Activated T-helper 2 cell treated with anti-CD3 and anti-CD28 coated beads, Interferon-gamma antibody, Interleukin-2, Interleukin-4, amounts not matched to agents 10 μg/mL and 5 μg/mL and 100 μg/mL, durations not matched to agents 14 hours and 24 hours and 36 hours (primary cell): ENCODE measurements around the gene ZNF277. TPM values are rescaled to one million over a fixed set of nuclear protein-coding genes. Genes with fewer than 3 reads are reported as not detected.
"Not testable (repeated sequence)": the region's sequence is repeated elsewhere in the genome, so short reads cannot be mapped to it uniquely, and the experiment has no call there.

ENCODE experiments used
- DNase-seq: peaks from one replicate; pipeline ENCODE4 v3.0.0; 2021; ENCODE audit warnings: low spot score
- H3K27ac Mint-ChIP-seq: one replicate; pipeline ENCODE4 v1.8.0; 2021; ENCODE audit warnings: mixed read lengths
- H3K27me3 Mint-ChIP-seq: one replicate; pipeline ENCODE4 v1.8.0; 2021; ENCODE audit warnings: low read depth, mixed read lengths
- H3K36me3 Mint-ChIP-seq: one replicate; pipeline ENCODE4 v1.8.0; 2021; ENCODE audit warnings: low read depth, mixed read lengths
- H3K4me1 Mint-ChIP-seq: one replicate; pipeline ENCODE4 v1.8.0; 2021; ENCODE audit warnings: low read depth, mixed read lengths
- H3K4me3 Mint-ChIP-seq: one replicate; pipeline ENCODE4 v1.8.0; 2021; ENCODE audit warnings: low read depth, mild to moderate bottlenecking, moderate library complexity, mixed read lengths
- H3K9me3 Mint-ChIP-seq: one replicate; pipeline ENCODE4 v1.8.0; 2021; ENCODE audit warnings: mixed read lengths
- intact Hi-C: fragments of 100-400 bp; cut with micrococcal nuclease; formaldehyde crosslinking; loops from one replicate; pipeline ENCODE4 v1.15.1; 2023
- total RNA-seq: library from RNA; stranded (reverse); gene quantifications from 2 replicates; pipeline ENCODE4 v1.2.3, GENCODE V29; 2022

Gene ZNF277
- total RNA-seq, 1 donor from 2014 or later, result 11.6 TPM

DNA sequence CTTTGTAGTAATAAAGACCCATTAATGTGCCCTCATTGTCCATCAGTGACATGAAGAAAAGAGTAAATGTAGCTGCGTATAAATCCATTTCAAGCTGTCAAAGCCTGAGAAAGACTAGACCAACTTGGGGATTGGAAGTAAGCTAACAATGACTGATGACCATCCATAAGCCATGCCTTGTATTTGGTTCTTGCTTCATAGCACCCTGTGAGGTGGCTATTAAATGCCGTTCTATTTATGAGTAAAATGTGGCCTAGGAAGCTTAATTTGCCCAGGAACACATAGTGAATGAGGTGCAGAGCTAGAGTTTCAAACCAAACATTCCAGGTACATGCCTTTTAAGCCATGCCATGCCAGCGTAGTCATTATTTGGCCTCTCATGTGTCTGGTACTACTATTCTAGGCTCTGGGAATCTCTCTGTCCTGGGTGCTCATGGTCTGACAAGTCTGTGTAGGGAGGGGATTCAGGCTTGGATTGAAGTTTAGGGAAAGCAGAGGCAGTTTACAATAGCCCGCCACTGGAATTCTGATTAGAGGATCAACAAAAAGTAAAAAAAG lies 92.1 kb downstream of the ZNF277 start:
- H3K36me3 Mint-ChIP-seq, result peaks cover 2% of the 10 kb centered on the region
- no peaks in the 10 kb centered on the region for H3K27me3 Mint-ChIP-seq
- intact Hi-C loops, result no loop called here
- no peak overlapping the region for H3K27ac Mint-ChIP-seq
- no peak overlapping the region for H3K4me3 Mint-ChIP-seq
- no peaks in the 10 kb centered on the region for H3K9me3 Mint-ChIP-seq
- no peak for DNase-seq
- H3K4me1 Mint-ChIP-seq, result peaks cover 4% of the 10 kb centered on the region

- Mint-ChIP-seq H3K4me1 (peaks cover 4% of the 10 kb centered on the region), H3K9me3 (no peaks in the 10 kb centered on the region), H3K27me3 (no peaks in the 10 kb centered on the region), H3K36me3 (peaks cover under 1% of the 10 kb centered on the region), H3K4me3 (no peak overlapping the region), H3K27ac (no peak overlapping the region)
- intact Hi-C loops, result no loop called here
- no peak for DNase-seq
These were observed 93.6 kb downstream of the ZNF277 start for GRCh38 chr7:112300072-112300471.

- H3K27me3 Mint-ChIP-seq, result no peaks in the 10 kb centered on the region
- no peak overlapping the region for H3K27ac Mint-ChIP-seq
- peaks cover 4% of the 10 kb centered on the region for H3K4me1 Mint-ChIP-seq
- H3K9me3 Mint-ChIP-seq, result no peaks in the 10 kb centered on the region
- H3K36me3 Mint-ChIP-seq, result no peaks in the 10 kb centered on the region
- no peak overlapping the region for H3K4me3 Mint-ChIP-seq
- intact Hi-C loops, result no loop called here
- DNase-seq, result no peak
These were observed 94.4 kb downstream of the ZNF277 start for GRCh38 chr7:112300831-112301407.

- Mint-ChIP-seq H3K9me3 (no peaks in the 10 kb centered on the region), H3K27me3 (no peaks in the 10 kb centered on the region), H3K4me1 (peaks cover 4% of the 10 kb centered on the region), H3K4me3 (no peak overlapping the region), H3K27ac (no peak overlapping the region), H3K36me3 (no peaks in the 10 kb centered on the region)
- DNase-seq, result no peak
- intact Hi-C loops, result no loop called here
These were observed 96.1 kb downstream of the ZNF277 start for GRCh38 chr7:112302566-112302965.

DNA sequence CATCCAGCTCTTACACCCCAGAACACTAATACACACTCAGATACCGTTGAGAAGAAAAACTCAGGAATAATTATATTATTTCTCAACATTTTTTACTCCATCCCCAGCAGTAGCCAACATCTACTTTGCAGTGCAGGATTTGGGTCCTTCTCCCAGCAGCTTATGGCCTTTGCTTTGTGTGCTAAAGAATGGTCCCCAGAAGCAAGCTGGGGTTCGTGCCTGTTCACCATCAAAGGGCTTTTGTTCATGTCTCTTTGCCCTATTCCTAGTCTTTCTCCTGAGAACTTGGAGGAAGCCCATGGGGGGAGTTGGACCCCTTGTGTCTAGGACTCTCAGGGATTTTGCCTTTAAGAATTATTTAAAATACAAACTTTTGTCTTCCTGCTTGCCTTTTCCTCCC lies 100.4 kb downstream of the ZNF277 start:
- intact Hi-C loops, result no loop called here
- H3K4me3 Mint-ChIP-seq, result no peak overlapping the region
- H3K9me3 Mint-ChIP-seq, result peaks cover 8% of the 10 kb centered on the region
- H3K27ac Mint-ChIP-seq, result no peak overlapping the region
- H3K4me1 Mint-ChIP-seq, result peaks cover 4% of the 10 kb centered on the region
- no peak for DNase-seq
- peaks cover 14% of the 10 kb centered on the region for H3K36me3 Mint-ChIP-seq
- no peaks in the 10 kb centered on the region for H3K27me3 Mint-ChIP-seq

- Mint-ChIP-seq H3K4me3 (no peak overlapping the region), H3K4me1 (peaks cover 3% of the 10 kb centered on the region), H3K9me3 (peaks cover 8% of the 10 kb centered on the region), H3K27ac (no peak overlapping the region), H3K36me3 (peaks cover 14% of the 10 kb centered on the region), H3K27me3 (no peaks in the 10 kb centered on the region)
- intact Hi-C loops, result no loop called here
- no peak for DNase-seq
These were observed 101.0 kb downstream of the ZNF277 start for GRCh38 chr7:112307506-112307905.

GRCh38 chr7:112308974-112309373 lies 102.5 kb downstream of the ZNF277 start:
- intact Hi-C loops, result no loop called here

GRCh38 chr7:112316803-112317202 lies 110.3 kb downstream of the ZNF277 start:
- Mint-ChIP-seq H3K9me3 (peaks cover 10% of the 10 kb centered on the region), H3K36me3 (peaks cover 21% of the 10 kb centered on the region)
- H3K4me1 Mint-ChIP-seq, intact Hi-C loops, H3K27me3 Mint-ChIP-seq, DNase-seq, H3K4me3 Mint-ChIP-seq, H3K27ac Mint-ChIP-seq: not testable (repeated sequence)

More at GRCh38 chr7:112308974-112309373, 102.5 kb downstream of the ZNF277 start:
- H3K4me1 Mint-ChIP-seq, result no peaks in the 10 kb centered on the region
- no peak overlapping the region for H3K4me3 Mint-ChIP-seq
- no peaks in the 10 kb centered on the region for H3K27me3 Mint-ChIP-seq
- H3K27ac Mint-ChIP-seq, result no peak overlapping the region
- no peak for DNase-seq
- H3K9me3 Mint-ChIP-seq, result peaks cover 8% of the 10 kb centered on the region
- peaks cover 14% of the 10 kb centered on the region for H3K36me3 Mint-ChIP-seq

DNA sequence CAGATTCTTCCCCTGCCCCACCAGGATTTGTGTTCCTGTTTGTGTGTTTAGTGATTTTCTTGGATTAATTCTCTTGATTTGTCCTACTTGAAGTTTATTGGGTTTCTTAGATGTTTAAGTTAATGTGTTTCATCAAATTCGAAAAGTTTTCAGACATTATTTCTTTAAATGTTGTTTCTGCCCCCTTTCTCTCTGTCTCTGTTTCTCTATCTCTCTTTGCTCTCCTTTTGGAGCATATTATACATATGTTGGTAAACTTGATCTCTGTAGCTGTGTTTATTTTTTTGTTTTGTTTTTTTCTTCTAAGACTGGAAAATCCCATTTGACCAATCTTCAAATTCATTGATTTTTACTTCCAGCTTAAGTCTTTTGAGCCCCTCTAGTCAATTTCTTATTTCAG lies 115.6 kb downstream of the ZNF277 start:
- intact Hi-C loops, result no loop called here
- Mint-ChIP-seq H3K9me3 (peaks cover 11% of the 10 kb centered on the region), H3K36me3 (peaks cover 36% of the 10 kb centered on the region), H3K4me1 (no peaks in the 10 kb centered on the region), H3K27me3 (no peaks in the 10 kb centered on the region), H3K4me3 (no peak overlapping the region), H3K27ac (no peak overlapping the region)
- no peak for DNase-seq

DNA sequence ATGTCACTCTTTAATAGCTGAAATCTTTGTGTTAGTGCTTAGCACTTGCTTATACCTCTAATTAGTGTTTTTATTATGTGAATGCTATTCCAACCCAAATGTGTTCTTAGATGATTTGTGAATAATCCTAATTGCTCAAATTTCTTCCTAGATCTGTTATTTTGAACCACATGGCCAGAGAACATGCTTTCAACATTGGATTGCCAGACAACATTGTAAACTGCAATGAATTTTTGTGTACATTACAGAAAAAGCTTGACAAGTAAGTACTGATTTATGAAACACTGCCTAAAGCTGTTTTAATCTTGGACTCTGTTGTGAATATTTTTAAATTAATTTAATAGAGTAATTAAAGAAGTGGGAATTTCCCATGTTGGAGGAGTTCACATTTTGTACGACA lies 121.1 kb downstream of the ZNF277 start:
- Mint-ChIP-seq H3K27me3 (no peaks in the 10 kb centered on the region), H3K4me1 (no peaks in the 10 kb centered on the region), H3K4me3 (no peak overlapping the region), H3K36me3 (peaks cover 32% of the 10 kb centered on the region), H3K27ac (no peak overlapping the region), H3K9me3 (no peaks in the 10 kb centered on the region)
- intact Hi-C loops, result no loop called here
- no peak for DNase-seq

DNA sequence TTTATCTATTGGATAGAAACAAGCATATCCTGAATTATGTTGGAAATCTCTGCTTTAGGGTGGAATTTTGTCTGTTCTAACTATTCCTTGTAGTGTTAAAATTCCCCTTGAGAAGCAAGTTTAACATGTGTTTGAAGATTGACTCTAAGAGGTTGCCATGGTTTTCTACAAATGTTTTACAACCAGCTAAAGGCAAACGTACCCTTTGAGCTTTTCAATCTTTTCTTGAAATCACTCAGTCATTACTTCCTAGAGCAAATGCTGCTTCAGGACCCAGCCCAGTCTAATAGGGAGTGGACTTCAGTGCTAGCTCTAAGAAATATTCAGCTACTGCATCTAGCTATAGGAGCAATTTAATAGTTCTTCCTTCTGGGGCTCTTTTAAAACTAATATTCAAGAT lies 125.0 kb downstream of the ZNF277 start:
- no peaks in the 10 kb centered on the region for H3K9me3 Mint-ChIP-seq
- H3K36me3 Mint-ChIP-seq, result peaks cover 25% of the 10 kb centered on the region
- peaks cover 3% of the 10 kb centered on the region for H3K4me1 Mint-ChIP-seq
- no peak overlapping the region for H3K4me3 Mint-ChIP-seq
- no peaks in the 10 kb centered on the region for H3K27me3 Mint-ChIP-seq
- intact Hi-C loops, result no loop called here
- no peak overlapping the region for H3K27ac Mint-ChIP-seq
- DNase-seq, result no peak

- intact Hi-C loops, result no loop called here
- peaks cover 23% of the 10 kb centered on the region for H3K36me3 Mint-ChIP-seq
- no peak for DNase-seq
- no peaks in the 10 kb centered on the region for H3K27me3 Mint-ChIP-seq
- H3K4me3 Mint-ChIP-seq, result no peak overlapping the region
- H3K4me1 Mint-ChIP-seq, result peaks cover 3% of the 10 kb centered on the region
- H3K9me3 Mint-ChIP-seq, result no peaks in the 10 kb centered on the region
- no peak overlapping the region for H3K27ac Mint-ChIP-seq
These were observed 127.9 kb downstream of the ZNF277 start for GRCh38 chr7:112334366-112334765.

GRCh38 chr7:112336261-112336660 lies 129.8 kb downstream of the ZNF277 start:
- peaks cover 3% of the 10 kb centered on the region for H3K4me1 Mint-ChIP-seq
- H3K4me3 Mint-ChIP-seq, result no peak overlapping the region
- H3K27ac Mint-ChIP-seq, result no peak overlapping the region
- H3K9me3 Mint-ChIP-seq, result no peaks in the 10 kb centered on the region
- DNase-seq, result no peak
- H3K27me3 Mint-ChIP-seq, result no peaks in the 10 kb centered on the region
- intact Hi-C loops, result no loop called here
- H3K36me3 Mint-ChIP-seq, result peaks cover 13% of the 10 kb centered on the region
